GM12892 (cell line): Measurements from ENCODE around the gene AMOTL1.

Source experiments
- POLR2A ChIP-seq: IDR thresholded peaks from 2 replicates; pipeline ENCODE4 v1.6.1; 2011; ENCODE audit warnings: low read depth, low read length, control low read depth
- POLR2AphosphoS5 ChIP-seq: IDR thresholded peaks from 2 replicates; pipeline ENCODE4 v1.6.1; 2011; ENCODE audit warnings: low read depth, low read length, control low read depth

GRCh38 chr11:94880216-94880615, 112.1 kb downstream of the AMOTL1 start:
- no peak for TF ChIP-seq POLR2A
- TF ChIP-seq POLR2AphosphoS5, result no peak
